HEK293 (cell line): Measurements from ENCODE around the gene SMYD2.

ENCODE experiments used
- CTCF ChIA-PET: fragments of 350-600 bp; formaldehyde crosslinking; extraction: SDS; loops from one replicate; lab custom pipeline; 2021; ENCODE audit warnings: antibody characterized with exemption; lab: Yijun Ruan, JAX
- POLR2A ChIA-PET: fragments of 300-600 bp; formaldehyde crosslinking; extraction: SDS; loops from one replicate; lab custom pipeline; 2020; ENCODE audit warnings: antibody characterized with exemption, inconsistent platforms; lab: Yijun Ruan, JAX
- H3K27ac ChIP-seq: fragments of 200-500 bp; sonication (Bioruptor generic); 2 replicates; pipeline ENCODE4 v1.5.1; 2014; ENCODE audit warnings: low read depth, low read length, control low read depth, inconsistent platforms; ENCODE audit errors: extremely low read depth
- H3K36me3 ChIP-seq, 2 experiments: fragments of 200-500 bp in 1 of 2; sonication (Bioruptor generic) in 1 of 2; 1 replicate in 1 of 2; 2 replicates in 1 of 2; pipeline ENCODE4 v1.5.1; 2014 to 2017; ENCODE audit warnings: inconsistent platforms in 2 of 2, low read length in 2 of 2; ENCODE audit not compliant: control insufficient read depth in 2 of 2, insufficient read depth in 1 of 2
- H3K4me1 ChIP-seq: fragments of 200-500 bp; sonication (Bioruptor generic); 2 replicates; pipeline ENCODE4 v1.5.1; 2014; ENCODE audit warnings: mild to moderate bottlenecking, low read length, inconsistent platforms; ENCODE audit not compliant: control insufficient read depth, insufficient read depth
- H3K4me3 ChIP-seq: 2 replicates; pipeline ENCODE4 v1.5.1; 2011; ENCODE audit warnings: low read depth, mild to moderate bottlenecking, control low read depth, low read length, moderate library complexity
- H3K9me3 ChIP-seq: fragments of 200-500 bp; sonication (Bioruptor generic); 2 replicates; pipeline ENCODE4 v1.5.1; 2014; ENCODE audit warnings: low read depth, low read length, inconsistent platforms; ENCODE audit not compliant: control insufficient read depth, insufficient read depth
- HIC1 ChIP-seq: fragments of 450-650 bp; formaldehyde crosslinking; IDR thresholded peaks from 2 replicates; pipeline ENCODE4 v1.5.1; 2016; ENCODE audit warnings: missing biosample characterization, missing genetic modification characterization
- INSM2 ChIP-seq: fragments of 450-650 bp; formaldehyde crosslinking; IDR thresholded peaks from 2 replicates; pipeline ENCODE4 v1.5.1; 2016; ENCODE audit warnings: missing biosample characterization, missing genetic modification characterization
- KLF7 ChIP-seq: fragments of 450-650 bp; formaldehyde crosslinking; IDR thresholded peaks from 2 replicates; pipeline ENCODE4 v1.5.1; 2016; ENCODE audit warnings: missing biosample characterization, missing genetic modification characterization, borderline replicate concordance
- MEIS1 ChIP-seq: sonication (generic); formaldehyde crosslinking; IDR thresholded peaks from 2 replicates; pipeline ENCODE4 v1.8.1; 2022; ENCODE audit warnings: missing genetic modification reagents, mild to moderate bottlenecking, borderline replicate concordance
- PRDM4 ChIP-seq: fragments of 450-650 bp; formaldehyde crosslinking; IDR thresholded peaks from 2 replicates; pipeline ENCODE4 v1.5.1; 2017; ENCODE audit warnings: missing biosample characterization, missing genetic modification characterization
- SCRT2 ChIP-seq: fragments of 450-650 bp; formaldehyde crosslinking; IDR thresholded peaks from 2 replicates; pipeline ENCODE4 v1.5.1; 2016; ENCODE audit warnings: missing biosample characterization, missing genetic modification characterization
- ZBTB21 ChIP-seq: fragments of 450-650 bp; formaldehyde crosslinking; IDR thresholded peaks from 2 replicates; pipeline ENCODE4 v1.5.1; 2017; ENCODE audit warnings: missing biosample characterization, missing genetic modification characterization
- ZIC2 ChIP-seq: fragments of 450-650 bp; formaldehyde crosslinking; IDR thresholded peaks from 2 replicates; pipeline ENCODE4 v1.5.1; 2016; ENCODE audit warnings: missing biosample characterization, missing genetic modification characterization
- ZNF174 ChIP-seq: fragments of 450-650 bp; formaldehyde crosslinking; IDR thresholded peaks from 2 replicates; pipeline ENCODE4 v1.5.0; 2017; ENCODE audit warnings: missing biosample characterization, mild to moderate bottlenecking, missing genetic modification characterization
- ZNF350 ChIP-seq: fragments of 450-650 bp; formaldehyde crosslinking; IDR thresholded peaks from 2 replicates; pipeline ENCODE4 v1.5.0; 2017; ENCODE audit warnings: missing biosample characterization, mild to moderate bottlenecking, missing genetic modification characterization
- ZNF510 ChIP-seq: fragments of 450-650 bp; formaldehyde crosslinking; IDR thresholded peaks from 2 replicates; pipeline ENCODE4 v1.5.1; 2018; ENCODE audit warnings: mild to moderate bottlenecking, missing genetic modification characterization, missing biosample characterization; ENCODE audit not compliant: insufficient replicate concordance
- ZNF518A ChIP-seq: fragments of 450-650 bp; formaldehyde crosslinking; conservative IDR thresholded peaks from 2 replicates; pipeline ENCODE4 v1.5.1; 2016; ENCODE audit warnings: low read depth, missing biosample characterization, missing genetic modification characterization
- ZNF664 ChIP-seq: fragments of 450-650 bp; formaldehyde crosslinking; IDR thresholded peaks from 2 replicates; pipeline ENCODE4 v1.5.1; 2016; ENCODE audit warnings: missing biosample characterization, missing genetic modification characterization
- ZNF677 ChIP-seq: fragments of 450-650 bp; IDR thresholded peaks from 2 replicates; pipeline ENCODE4 v1.5.0; 2018; ENCODE audit warnings: missing biosample characterization, mild to moderate bottlenecking, missing genetic modification characterization, moderate library complexity
- ZNF747 ChIP-seq: fragments of 450-650 bp; formaldehyde crosslinking; IDR thresholded peaks from 2 replicates; pipeline ENCODE4 v1.5.1; 2016; ENCODE audit warnings: missing biosample characterization, missing genetic modification characterization
- ZNF768 ChIP-seq: fragments of 450-650 bp; formaldehyde crosslinking; IDR thresholded peaks from 2 replicates; pipeline ENCODE4 v1.5.1; 2018; ENCODE audit warnings: missing biosample characterization, mild to moderate bottlenecking, missing genetic modification characterization
- ZNF777 ChIP-seq: fragments of 450-650 bp; formaldehyde crosslinking; IDR thresholded peaks from 2 replicates; pipeline ENCODE4 v1.5.1; 2017; ENCODE audit warnings: missing biosample characterization, missing genetic modification characterization, borderline replicate concordance
- TF ChIP-seq, protein P1 (sequence below): fragments of 450-650 bp; formaldehyde crosslinking; IDR thresholded peaks from 2 replicates; pipeline ENCODE4 v1.5.1; 2016; ENCODE audit warnings: missing biosample characterization, missing genetic modification characterization
- TF ChIP-seq, protein P2 (sequence below): fragments of 450-650 bp; formaldehyde crosslinking; optimal IDR thresholded peaks from 2 replicates; pipeline ENCODE3; 2016; ENCODE audit warnings: missing biosample characterization, mild to moderate bottlenecking, missing genetic modification characterization
- TF ChIP-seq, protein P3 (sequence below): fragments of 450-650 bp; formaldehyde crosslinking; IDR thresholded peaks from 2 replicates; pipeline ENCODE4 v1.5.1; 2016; ENCODE audit warnings: missing biosample characterization, missing genetic modification characterization

Gene SMYD2

DNA sequence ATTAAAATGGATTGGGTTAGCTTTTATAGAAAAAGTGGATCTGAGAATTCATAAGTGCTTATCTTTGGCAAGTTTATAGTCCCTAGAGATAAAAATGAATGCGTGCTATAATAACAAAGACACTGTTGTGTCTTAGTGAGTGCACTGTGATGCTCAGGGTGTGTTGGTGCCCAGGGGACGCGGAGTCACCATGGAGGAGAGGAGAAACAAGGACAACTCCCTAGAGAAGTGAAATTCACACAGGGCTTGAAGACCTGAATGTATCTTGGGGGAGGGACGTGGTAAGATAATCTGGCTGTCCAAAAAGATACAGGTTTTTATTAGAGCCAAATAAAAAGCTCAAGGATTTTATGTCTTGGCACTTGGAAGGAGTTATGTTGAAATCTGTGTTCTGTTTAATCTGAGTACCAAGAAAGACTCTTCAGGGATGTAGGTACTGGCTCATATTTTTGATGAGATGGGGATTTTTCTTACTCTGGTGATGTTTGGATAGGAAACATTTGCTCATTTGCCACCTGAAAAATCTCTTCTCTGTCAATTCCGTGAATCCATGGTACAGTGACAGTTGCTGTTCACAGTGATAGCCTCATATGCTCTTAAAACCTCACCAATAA lies 9.6 kb downstream of the SMYD2 start (continued):
- TF ChIP-seq ZIC2 (tag by site-specific recombination) (no peak), KLF7 (peak; percentile 16; the same call in 1 of the 2 replicates), ZNF350 (tag by site-specific recombination) (no peak)
- TF ChIP-seq, all 188 proteins: peak for 6

DNA sequence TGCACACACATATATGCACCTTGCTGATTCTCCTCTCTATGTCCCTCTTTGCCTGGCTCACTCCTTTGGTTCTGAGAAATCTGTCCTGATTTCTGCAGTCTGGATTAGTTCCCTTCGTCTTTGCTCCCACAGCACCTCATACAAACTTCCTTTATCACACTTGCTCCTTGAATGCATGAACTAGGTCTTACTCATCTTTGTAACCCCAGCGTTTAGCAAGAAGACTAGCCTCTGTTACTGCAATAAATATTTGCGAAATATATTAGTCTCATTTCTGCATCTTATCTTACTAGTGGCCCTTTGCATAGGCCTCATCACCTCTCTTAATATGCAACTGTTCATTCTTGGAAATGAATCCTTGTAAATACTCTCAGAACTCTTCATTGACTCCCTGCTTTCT lies 11.4 kb downstream of the SMYD2 start:
- H3K9me3 ChIP-seq: no peaks in the 10 kb centered on the region
- peaks cover 31% of the 10 kb centered on the region for H3K4me1 ChIP-seq
- ChIA-PET POLR2A (no interaction called here), CTCF (interaction anchor here (0.5 to 1.4 kb wide), 4 partner anchors 31 to 41 kb away, joined by 3 to 9 read pairs (median 5); no protein-coding TSS in a partner anchor)
- no peaks in the 10 kb centered on the region for H3K36me3 ChIP-seq
- H3K27ac ChIP-seq: no peak overlapping the region
- H3K4me3 ChIP-seq: no peak overlapping the region
- no peak for TF ChIP-seq ZNF777 (tag by site-specific recombination)
- TF ChIP-seq, protein P1, sequence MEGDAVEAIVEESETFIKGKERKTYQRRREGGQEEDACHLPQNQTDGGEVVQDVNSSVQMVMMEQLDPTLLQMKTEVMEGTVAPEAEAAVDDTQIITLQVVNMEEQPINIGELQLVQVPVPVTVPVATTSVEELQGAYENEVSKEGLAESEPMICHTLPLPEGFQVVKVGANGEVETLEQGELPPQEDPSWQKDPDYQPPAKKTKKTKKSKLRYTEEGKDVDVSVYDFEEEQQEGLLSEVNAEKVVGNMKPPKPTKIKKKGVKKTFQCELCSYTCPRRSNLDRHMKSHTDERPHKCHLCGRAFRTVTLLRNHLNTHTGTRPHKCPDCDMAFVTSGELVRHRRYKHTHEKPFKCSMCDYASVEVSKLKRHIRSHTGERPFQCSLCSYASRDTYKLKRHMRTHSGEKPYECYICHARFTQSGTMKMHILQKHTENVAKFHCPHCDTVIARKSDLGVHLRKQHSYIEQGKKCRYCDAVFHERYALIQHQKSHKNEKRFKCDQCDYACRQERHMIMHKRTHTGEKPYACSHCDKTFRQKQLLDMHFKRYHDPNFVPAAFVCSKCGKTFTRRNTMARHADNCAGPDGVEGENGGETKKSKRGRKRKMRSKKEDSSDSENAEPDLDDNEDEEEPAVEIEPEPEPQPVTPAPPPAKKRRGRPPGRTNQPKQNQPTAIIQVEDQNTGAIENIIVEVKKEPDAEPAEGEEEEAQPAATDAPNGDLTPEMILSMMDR (tag by site-specific recombination): no peak
- TF ChIP-seq ZNF664 (tag by site-specific recombination): no peak
- TF ChIP-seq HIC1 (tag by site-specific recombination): no peak
- TF ChIP-seq SCRT2 (tag by site-specific recombination): no peak
- TF ChIP-seq ZNF768: no peak
- no peak for TF ChIP-seq ZBTB21 (tag by site-specific recombination)
- TF ChIP-seq, protein P2, sequence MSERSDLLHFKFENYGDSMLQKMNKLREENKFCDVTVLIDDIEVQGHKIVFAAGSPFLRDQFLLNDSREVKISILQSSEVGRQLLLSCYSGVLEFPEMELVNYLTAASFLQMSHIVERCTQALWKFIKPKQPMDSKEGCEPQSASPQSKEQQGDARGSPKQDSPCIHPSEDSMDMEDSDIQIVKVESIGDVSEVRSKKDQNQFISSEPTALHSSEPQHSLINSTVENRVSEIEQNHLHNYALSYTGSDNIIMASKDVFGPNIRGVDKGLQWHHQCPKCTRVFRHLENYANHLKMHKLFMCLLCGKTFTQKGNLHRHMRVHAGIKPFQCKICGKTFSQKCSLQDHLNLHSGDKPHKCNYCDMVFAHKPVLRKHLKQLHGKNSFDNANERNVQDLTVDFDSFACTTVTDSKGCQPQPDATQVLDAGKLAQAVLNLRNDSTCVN: no peak
- TF ChIP-seq ZNF510 (tag by site-specific recombination): no peak
- TF ChIP-seq, protein P3, sequence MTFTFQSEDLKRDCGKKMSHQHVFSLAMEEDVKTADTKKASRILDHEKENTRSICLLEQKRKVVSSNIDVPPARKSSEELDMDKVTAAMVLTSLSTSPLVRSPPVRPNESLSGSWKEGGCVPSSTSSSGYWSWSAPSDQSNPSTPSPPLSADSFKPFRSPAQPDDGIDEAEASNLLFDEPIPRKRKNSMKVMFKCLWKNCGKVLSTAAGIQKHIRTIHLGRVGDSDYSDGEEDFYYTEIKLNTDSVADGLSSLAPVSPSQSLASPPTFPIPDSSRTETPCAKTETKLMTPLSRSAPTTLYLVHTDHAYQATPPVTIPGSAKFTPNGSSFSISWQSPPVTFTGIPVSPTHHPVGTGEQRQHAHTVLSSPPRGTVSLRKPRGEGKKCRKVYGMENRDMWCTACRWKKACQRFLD (tag by site-specific recombination): no peak
- no peak for TF ChIP-seq ZNF174 (tag by site-specific recombination)
- no peak for TF ChIP-seq ZNF747 (tag by site-specific recombination)
- no peak for TF ChIP-seq ZNF677 (tag by site-specific recombination)
- no peak for TF ChIP-seq PRDM4 (tag by site-specific recombination)
- TF ChIP-seq INSM2 (tag by site-specific recombination): no peak
- TF ChIP-seq MEIS1: no peak
- TF ChIP-seq ZNF518A (tag by site-specific recombination): no peak
